DND-41 (cell line): Measurements from ENCODE around the gene IGF2BP2.
"Not testable (repeated sequence)": the region's sequence is repeated elsewhere in the genome, so short reads cannot be mapped to it uniquely, and the experiment has no call there.

Experiments
- ATAC-seq: fragments of 200-7000 bp; cut with Tn5 transposase; 3 replicates; pipeline ENCODE4 v1.9.1; 2021; ENCODE audit warnings: low read depth; ENCODE audit not compliant: insufficient read depth
- DNase-seq: peaks from one replicate; pipeline ENCODE4 v3.0.0-alpha.2; 2020
- H2AFZ ChIP-seq: 2 replicates; pipeline ENCODE4 v1.6.0; 2012; ENCODE audit warnings: low read depth, low read length
- H3K27ac ChIP-seq: 2 replicates; pipeline ENCODE4 v1.5.1; 2012; ENCODE audit warnings: low read length, inconsistent platforms
- H3K27me3 ChIP-seq: fragments of 200-600 bp; sonication (generic); 2 replicates; pipeline ENCODE4 v1.6.0; 2012; ENCODE audit warnings: low read length, mild to moderate bottlenecking, inconsistent platforms; ENCODE audit not compliant: insufficient read depth, poor library complexity
- H3K36me3 ChIP-seq: 2 replicates; pipeline ENCODE4 v1.5.1; 2012; ENCODE audit warnings: low read length, inconsistent platforms; ENCODE audit not compliant: insufficient read depth
- H3K4me1 ChIP-seq: 2 replicates; pipeline ENCODE4 v1.5.1; 2012; ENCODE audit warnings: mild to moderate bottlenecking, low read length; ENCODE audit not compliant: insufficient read depth
- H3K4me2 ChIP-seq: 2 replicates; pipeline ENCODE4 v1.6.0; 2012; ENCODE audit warnings: mild to moderate bottlenecking, moderate library complexity, low read length, inconsistent platforms; ENCODE audit not compliant: insufficient read depth
- H3K4me3 ChIP-seq, 2 experiments: fragments of 200-600 bp in 1 of 2; shearing (Covaris generic) in 1 of 2; 2 replicates each; pipeline ENCODE4 v1.5.1; 2012 to 2016; ENCODE audit warnings: inconsistent platforms in 2 of 2, low read length in 2 of 2, mild to moderate bottlenecking in 2 of 2, low read depth in 1 of 2, moderate library complexity in 1 of 2
- H3K79me2 ChIP-seq: 2 replicates; pipeline ENCODE4 v1.6.0; 2012; ENCODE audit warnings: low read length, inconsistent platforms; ENCODE audit not compliant: insufficient read depth
- H3K9ac ChIP-seq: 2 replicates; pipeline ENCODE4 v1.6.0; 2012; ENCODE audit warnings: low read depth, mild to moderate bottlenecking, inconsistent platforms, low read length, moderate library complexity
- H3K9me3 ChIP-seq: 2 replicates; pipeline ENCODE4 v1.5.1; 2012; ENCODE audit warnings: low read length, moderate library complexity, mild to moderate bottlenecking, inconsistent platforms; ENCODE audit not compliant: insufficient read depth, severe bottlenecking
- H4K20me1 ChIP-seq: 2 replicates; pipeline ENCODE4 v1.6.0; 2012; ENCODE audit warnings: low read length; ENCODE audit not compliant: insufficient read depth
- CTCF ChIP-seq: IDR thresholded peaks from 2 replicates; pipeline ENCODE4 v1.5.1; 2012; ENCODE audit warnings: borderline replicate concordance, low read length, moderate library complexity, mild to moderate bottlenecking; ENCODE audit not compliant: poor library complexity, severe bottlenecking; ENCODE audit errors: extremely low read depth
- EZH2 ChIP-seq: IDR thresholded peaks from 3 replicates; pipeline ENCODE4 v1.6.1; 2012; ENCODE audit warnings: borderline replicate concordance, low read depth, mild to moderate bottlenecking, moderate library complexity, low read length, inconsistent platforms; ENCODE audit not compliant: severe bottlenecking

The IGF2BP2 gene

GRCh38 chr3:185645596-185646381, 179.1 kb downstream of the IGF2BP2 start:
- Histone ChIP-seq H3K4me3 (no peak overlapping the region), H3K9me3 (no peaks in the 10 kb centered on the region), H3K36me3 (no peaks in the 10 kb centered on the region)

GRCh38 chr3:185645191-185645590, 179.7 kb downstream of the IGF2BP2 start:
- not testable (repeated sequence) for H3K79me2 ChIP-seq, H3K4me2 ChIP-seq, H3K27me3 ChIP-seq, H3K27ac ChIP-seq, H3K36me3 ChIP-seq, H2AFZ ChIP-seq, DNase-seq, H3K9me3 ChIP-seq, H3K9ac ChIP-seq, H3K4me3 ChIP-seq, H4K20me1 ChIP-seq, H3K4me1 ChIP-seq, ATAC-seq

More at GRCh38 chr3:185645596-185646381, 179.1 kb downstream of the IGF2BP2 start:
- Histone ChIP-seq H3K9ac (no peak overlapping the region), H4K20me1 (no peaks in the 10 kb centered on the region), H2AFZ (no peak overlapping the region), H3K79me2 (no peaks in the 10 kb centered on the region), H3K27ac (no peak overlapping the region), H3K4me1 (no peaks in the 10 kb centered on the region), H3K4me2 (no peak overlapping the region), H3K27me3 (no peaks in the 10 kb centered on the region)
- no peak; the same call in 2 of the 3 replicates for ATAC-seq
- no peak for DNase-seq
- TF ChIP-seq CTCF (no peak), EZH2 (no peak)

- H3K9me3 ChIP-seq = no peaks in the 10 kb centered on the region
- no peaks in the 10 kb centered on the region for H3K36me3 ChIP-seq
- no peaks in the 10 kb centered on the region for H3K79me2 ChIP-seq
- TF ChIP-seq CTCF (no peak), EZH2 (no peak)
- H3K9ac ChIP-seq = no peak overlapping the region
- no peak overlapping the region for H3K4me3 ChIP-seq
- no peaks in the 10 kb centered on the region for H3K27me3 ChIP-seq
- ATAC-seq (no peak), DNase-seq (no peak)
- no peaks in the 10 kb centered on the region for H4K20me1 ChIP-seq
- peaks cover 3% of the 10 kb centered on the region; the same call in 1 of the 2 replicates for H3K4me1 ChIP-seq
- H3K4me2 ChIP-seq = no peak overlapping the region
- H3K27ac ChIP-seq = no peak overlapping the region
- no peak overlapping the region for H2AFZ ChIP-seq
Observed at GRCh38 chr3:185640308-185640707, 184.5 kb downstream of the IGF2BP2 start.

GRCh38 chr3:185639632-185640206, 185.1 kb downstream of the IGF2BP2 start:
- DNase-seq (no peak), ATAC-seq (no peak)
- H3K4me3 ChIP-seq = no peak overlapping the region
- no peaks in the 10 kb centered on the region for H4K20me1 ChIP-seq
- no peaks in the 10 kb centered on the region for H3K36me3 ChIP-seq
- no peaks in the 10 kb centered on the region for H3K27me3 ChIP-seq
- no peak overlapping the region for H3K4me2 ChIP-seq
- H3K4me1 ChIP-seq = peaks cover 8% of the 10 kb centered on the region; the same call in 1 of the 2 replicates
- H3K9ac ChIP-seq = no peak overlapping the region
- no peak overlapping the region for H2AFZ ChIP-seq
- H3K79me2 ChIP-seq = no peaks in the 10 kb centered on the region
- no peaks in the 10 kb centered on the region for H3K9me3 ChIP-seq
- no peak for TF ChIP-seq EZH2
- no peak overlapping the region for H3K27ac ChIP-seq

- not testable (repeated sequence) for H4K20me1 ChIP-seq, H3K4me1 ChIP-seq, ATAC-seq
Observed at GRCh38 chr3:185638651-185639050, 186.2 kb downstream of the IGF2BP2 start.

More at GRCh38 chr3:185638651-185639050, 186.2 kb downstream of the IGF2BP2 start:
- H3K4me3 ChIP-seq, H3K4me2 ChIP-seq, H3K27me3 ChIP-seq, H2AFZ ChIP-seq, H3K36me3 ChIP-seq, DNase-seq, H3K27ac ChIP-seq, H3K79me2 ChIP-seq, H3K9ac ChIP-seq, H3K9me3 ChIP-seq: not testable (repeated sequence)
